Activated naive CD8-positive, alpha-beta T cell treated with anti-CD3 and anti-CD28 coated beads, Interleukin-2, amount 50 U/mL, for 16 hours (primary cell): ENCODE measurements around the gene CXorf49.
"Not testable (repeated sequence)": the region's sequence is repeated elsewhere in the genome, so short reads cannot be mapped to it uniquely, and the experiment has no call there.

Experiments
- DNase-seq: peaks from one replicate; pipeline ENCODE4 v3.0.0-alpha.2; 2020; ENCODE audit warnings: low read depth, low spot score

The CXorf49 gene

DNA sequence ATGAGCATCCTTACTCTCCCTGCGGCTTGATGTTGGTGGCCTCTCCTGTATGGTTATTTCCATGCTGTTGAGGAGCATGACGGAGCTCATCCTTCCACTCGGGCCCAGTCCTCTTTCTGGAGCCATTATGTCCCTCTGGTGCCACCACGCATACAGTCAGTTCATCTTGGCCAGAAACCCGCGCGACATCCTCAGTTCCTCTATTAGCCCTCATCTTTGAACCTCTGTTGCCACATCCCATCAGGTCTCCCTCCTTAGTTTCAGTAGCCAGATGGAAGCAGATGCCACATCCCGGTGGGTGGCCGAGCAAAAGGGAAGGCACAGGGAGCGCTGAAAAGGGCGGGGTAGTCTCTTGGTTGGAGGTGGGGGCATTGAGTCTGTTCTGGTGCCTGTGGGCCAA lies 46.1 kb downstream of the CXorf49 start:
- no peak for DNase-seq

DNA sequence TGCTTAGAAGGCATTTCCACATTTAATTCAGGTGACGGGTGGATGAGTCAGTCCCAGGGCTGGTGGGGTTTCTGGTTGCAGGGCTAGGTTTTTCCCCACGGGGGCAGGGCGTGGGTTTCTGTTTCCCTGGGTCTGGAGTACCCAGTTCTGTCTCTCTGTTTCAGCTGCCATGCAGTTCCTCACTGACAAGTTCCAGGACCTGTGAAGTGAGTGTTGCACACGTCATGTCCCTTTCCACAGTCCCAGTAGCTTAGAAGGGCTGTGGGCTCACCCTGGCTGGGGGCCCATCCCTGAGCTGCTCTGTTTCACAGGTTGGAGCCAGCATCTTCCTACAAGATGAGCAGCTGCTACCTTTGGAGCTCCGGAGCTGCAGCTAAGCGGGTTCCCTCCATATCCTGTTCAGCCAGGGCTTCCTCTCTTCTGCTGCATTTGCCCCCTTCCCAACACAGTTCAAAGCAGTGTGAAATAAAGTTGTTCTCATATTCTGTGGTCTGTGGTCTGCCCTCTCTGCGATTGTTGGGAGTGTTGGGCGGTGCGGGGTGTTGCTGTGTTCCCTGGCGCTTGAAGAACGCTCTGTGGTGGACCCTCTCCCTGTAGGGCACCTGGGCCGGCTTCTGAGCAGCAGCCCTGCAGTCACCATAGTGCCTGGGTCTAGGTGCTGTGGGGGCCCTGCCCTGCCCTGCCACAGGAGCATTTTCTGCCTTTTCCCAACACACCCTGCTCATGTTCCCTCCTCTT lies 46.9 kb downstream of the CXorf49 start:
- peak; percentile 25 for DNase-seq

DNA sequence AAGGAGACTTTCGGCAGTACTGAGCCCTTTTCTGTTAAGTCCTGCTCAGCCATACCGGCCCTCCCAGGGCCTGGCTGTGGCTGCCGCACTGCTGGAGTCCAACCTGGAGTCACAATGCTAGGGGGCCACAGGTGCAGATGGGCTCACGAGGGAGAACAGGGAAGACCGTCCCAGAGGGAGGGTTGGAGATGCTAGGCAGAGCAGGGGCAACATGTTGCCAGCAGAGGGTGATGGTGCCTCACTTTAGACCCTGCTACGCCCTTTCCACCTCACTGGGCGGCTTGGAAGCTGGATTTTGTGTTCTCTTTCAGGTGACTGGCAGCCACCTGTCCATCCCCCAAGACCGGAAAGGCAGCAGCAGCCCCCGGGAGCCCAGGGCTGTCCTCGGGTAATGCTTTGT lies 48.1 kb downstream of the CXorf49 start:
- not testable (repeated sequence) for DNase-seq

- DNase-seq: no peak
Observed at GRCh38 chrX:71669492-71669891, 48.6 kb downstream of the CXorf49 start.

- no peak for DNase-seq
Observed at GRCh38 chrX:71668248-71668595, 49.9 kb downstream of the CXorf49 start.

- no peak for DNase-seq
Observed at GRCh38 chrX:71667328-71668247, 50.5 kb downstream of the CXorf49 start, which contains the start of gene LOC101059915. Gene LOC101059915, plus strand, starts transcription at chrX:71667546.

DNA sequence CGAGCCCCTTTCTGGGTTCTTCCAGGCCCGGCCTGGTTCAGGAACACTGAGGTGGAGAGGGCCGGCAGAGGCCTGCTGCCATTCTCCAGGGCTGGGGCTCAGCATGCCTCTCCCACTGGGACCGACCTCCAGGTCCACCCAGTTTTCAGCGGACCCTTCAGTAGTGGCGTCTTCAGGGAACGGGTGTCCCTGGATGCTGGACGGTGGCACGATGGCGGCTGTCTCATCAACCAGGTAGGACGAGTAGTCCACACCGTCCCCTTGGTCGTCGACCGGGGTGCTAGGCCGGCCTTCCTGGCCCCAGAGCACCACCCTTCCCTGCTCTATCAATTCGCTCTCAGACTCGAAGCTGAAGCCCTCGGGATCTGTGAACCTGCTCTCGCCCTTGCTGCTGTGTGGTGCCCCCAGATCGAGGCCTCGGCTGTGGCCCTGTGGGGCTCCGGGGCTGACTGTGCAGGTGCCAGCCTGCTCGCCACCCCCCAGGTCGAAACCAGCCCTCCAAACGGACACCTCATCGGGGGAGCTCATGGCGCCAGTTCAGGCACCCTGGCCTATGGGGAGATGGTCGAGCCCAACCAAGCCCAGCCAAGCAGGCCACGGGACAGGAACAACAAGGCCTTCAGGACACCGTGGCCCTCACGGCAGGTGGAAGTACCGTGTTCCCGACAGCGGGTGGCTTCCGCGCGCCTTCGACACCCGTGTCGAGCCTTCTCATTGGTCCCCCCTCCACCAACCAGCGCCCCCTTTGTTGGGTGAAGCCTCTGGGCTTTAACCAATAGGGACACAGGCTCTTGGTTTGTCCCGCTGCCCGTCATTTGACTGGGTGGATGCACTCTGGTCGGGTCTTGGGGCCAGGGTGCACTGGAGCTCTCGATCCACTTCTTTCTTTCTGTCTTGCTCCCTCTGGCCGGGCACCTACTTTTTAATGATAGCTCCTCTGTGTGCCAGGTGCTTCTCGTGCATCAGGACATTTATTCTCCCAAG lies 51.6 kb downstream of the CXorf49 start:
- DNase-seq: no peak

DNA sequence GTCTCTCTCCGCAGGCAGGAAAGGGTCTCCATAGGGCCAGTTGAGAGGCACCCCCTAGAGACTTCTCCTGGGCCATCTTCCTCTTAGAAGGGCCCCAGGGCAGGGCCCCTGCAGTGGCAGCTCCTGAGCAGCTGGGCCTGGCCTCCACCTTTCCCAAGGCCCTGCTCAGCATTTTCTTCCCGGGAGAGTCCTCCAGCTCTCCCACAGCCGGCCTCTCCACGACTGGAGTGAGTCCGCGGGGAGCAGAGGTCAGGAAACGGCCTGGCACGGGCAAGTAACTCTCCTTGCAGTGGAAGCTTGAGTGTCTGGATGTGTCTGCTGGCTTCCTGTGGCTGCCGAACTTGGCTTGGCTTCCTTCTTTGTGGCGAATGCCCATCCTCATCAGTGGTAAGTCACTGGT lies 52.3 kb downstream of the CXorf49 start:
- no peak for DNase-seq

GRCh38 chrX:71664889-71665491 lies 53.1 kb downstream of the CXorf49 start:
- no peak for DNase-seq
